HepG2 (cell line): Measurements from ENCODE around the gene NOSIP. TPM values are rescaled to one million over a fixed set of nuclear protein-coding genes. Genes with fewer than 3 reads are reported as not detected.

ENCODE experiments used
- ARID3A ChIP-seq: IDR thresholded peaks from 2 replicates; pipeline ENCODE4 v1.6.1; 2012; ENCODE audit warnings: low read depth, low read length, improper control_type of control experiment
- ARNTL ChIP-seq: sonication (generic); formaldehyde crosslinking; IDR thresholded peaks from 2 replicates; pipeline ENCODE4 v1.4.0; 2020; ENCODE audit warnings: mild to moderate bottlenecking, missing genetic modification reagents
- ATF1 ChIP-seq: IDR thresholded peaks from 2 replicates; pipeline ENCODE4 v1.6.1; 2016; ENCODE audit warnings: mild to moderate bottlenecking, control low read depth
- CHD2 ChIP-seq: IDR thresholded peaks from 2 replicates; pipeline ENCODE4 v1.6.1; 2011; ENCODE audit warnings: low read depth, low read length, improper control_type of control experiment
- HOMEZ ChIP-seq: IDR thresholded peaks from 2 replicates; pipeline ENCODE4 v1.6.1; 2016; ENCODE audit warnings: low read depth
- ISX ChIP-seq: sonication (generic); formaldehyde crosslinking; conservative IDR thresholded peaks from 2 replicates; pipeline ENCODE4 v1.5.0; 2020; ENCODE audit warnings: missing genetic modification reagents
- KMT2B ChIP-seq: IDR thresholded peaks from 2 replicates; pipeline ENCODE4 v1.6.1; 2016; ENCODE audit warnings: missing genetic modification reagents, missing compliant biosample characterization
- LCORL ChIP-seq, 2 experiments: fragments of 450-650 bp in 1 of 2; sonication (generic) in 1 of 2; formaldehyde crosslinking in 1 of 2; IDR thresholded peaks; 2 replicates each; pipeline versions ENCODE4 v1.5.0 to v1.6.1; 2017 to 2020; ENCODE audit warnings: antibody characterized with exemption in 1 of 2, missing genetic modification reagents in 1 of 2
- MXI1 ChIP-seq: IDR thresholded peaks from 3 replicates; pipeline ENCODE4 v1.6.1; 2012; ENCODE audit warnings: low read depth, low read length, inconsistent platforms, borderline replicate concordance
- RAD51 ChIP-seq: fragments of 450-650 bp; IDR thresholded peaks from 2 replicates; pipeline ENCODE4 v1.6.1; 2016; ENCODE audit warnings: borderline replicate concordance
- REST ChIP-seq, 2 experiments: IDR thresholded peaks; 2 replicates each; pipeline ENCODE4 v1.6.1; 2011 to 2012; ENCODE audit warnings: low read length in 2 of 2, borderline replicate concordance in 1 of 2, low read depth in 1 of 2, mild to moderate bottlenecking in 1 of 2, moderate library complexity in 1 of 2
- SCMH1 ChIP-seq: sonication (generic); formaldehyde crosslinking; IDR thresholded peaks from 2 replicates; pipeline ENCODE4 v1.9.0; 2021; ENCODE audit warnings: missing genetic modification reagents, mild to moderate bottlenecking, borderline replicate concordance
- SP1 ChIP-seq, 2 experiments: fragments of 450-650 bp in 1 of 2; sonication (generic) in 1 of 2; formaldehyde crosslinking in 1 of 2; IDR thresholded peaks; 2 replicates each; pipeline versions ENCODE4 v1.4.0 to v1.6.1; 2016 to 2020; ENCODE audit warnings: missing genetic modification reagents in 1 of 2
- TFDP2 ChIP-seq: sonication (generic); formaldehyde crosslinking; IDR thresholded peaks from 2 replicates; pipeline ENCODE4 v1.4.0; 2020; ENCODE audit warnings: missing genetic modification reagents
- THAP11 ChIP-seq: IDR thresholded peaks from 2 replicates; pipeline ENCODE4 v1.6.1; 2016; ENCODE audit warnings: missing biosample characterization, missing genetic modification reagents
- THRA ChIP-seq: sonication (generic); formaldehyde crosslinking; IDR thresholded peaks from 2 replicates; pipeline ENCODE4 v1.4.0; 2020; ENCODE audit warnings: missing genetic modification reagents, borderline replicate concordance
- ZBTB8A ChIP-seq: sonication (generic); formaldehyde crosslinking; IDR thresholded peaks from 2 replicates; pipeline ENCODE4 v1.4.0; 2020; ENCODE audit warnings: mild to moderate bottlenecking, low read depth, missing genetic modification reagents, borderline replicate concordance
- ZNF264 ChIP-seq: sonication (generic); formaldehyde crosslinking; IDR thresholded peaks from 2 replicates; pipeline ENCODE4 v1.4.0; 2020; ENCODE audit warnings: missing genetic modification reagents
- ZNF788 ChIP-seq: sonication (generic); formaldehyde crosslinking; IDR thresholded peaks from 2 replicates; pipeline ENCODE4 v1.5.0; 2020; ENCODE audit warnings: mild to moderate bottlenecking, missing genetic modification reagents, borderline replicate concordance
- polyA plus RNA-seq, 8 experiments: library from polyadenylated mRNA; depleted of rRNA in 3 of 8; stranded (reverse) in 7 of 8; unstranded in 1 of 8; fragments of >200 nt; fragmentation: Illumina TruSeq in 4 of 8; extraction: Trizol in 4 of 8; gene quantifications; 2 replicates each; pipeline versions ENCODE4 v1.2.1 to v1.2.3, GENCODE V29; 2011 to 2016; ENCODE audit warnings: low read depth in 4 of 8, missing spikeins in 1 of 8, mixed read lengths in 1 of 8; ENCODE audit not compliant: insufficient read depth in 1 of 8
- total RNA-seq, 5 experiments: library from RNA; depleted of rRNA; stranded (reverse); fragments of >200 nt; fragmentation: Illumina TruSeq; extraction: Trizol; gene quantifications; 2 replicates each; pipeline ENCODE4 v1.2.3, GENCODE V29; 2016; ENCODE audit warnings: low read depth in 1 of 5

Gene NOSIP
- total and polyA plus RNA-seq, 2 of the 13 experiments (the other 11 are each of a cell fraction or from before 2014, with no cell fraction given): 54.3 to 78.0 TPM

GRCh38 chr19:49512970-49513745, 67.2 kb downstream of the NOSIP start (continued):
- TF ChIP-seq HOMEZ: no peak
- TF ChIP-seq ARNTL: peak; percentile 16; the same call in 1 of the 2 replicates
- no peak for TF ChIP-seq ISX (CRISPR knock-in tag)
- TF ChIP-seq MXI1: peak; percentile 31; the same call in 1 of the 3 replicates
- TF ChIP-seq CHD2: no peak
- TF ChIP-seq ARID3A: peak; percentile 80
- no peak for TF ChIP-seq ZBTB8A (CRISPR knock-in tag)
- 0 out of 2 replicates have a peak, but pooled peaks have one; percentile 31 for TF ChIP-seq KMT2B (CRISPR knock-in tag)
- TF ChIP-seq SP1 (IDR thresholded peaks at IDR 0.05): no peak
- TF ChIP-seq SP1 (CRISPR knock-in tag; IDR thresholded peaks at IDR 0.05): peak; percentile 66
- TF ChIP-seq REST (IDR thresholded peaks at IDR 0.05; ENCODE audit: borderline replicate concordance in 1 of 2, low read depth in 1 of 2, low read length in 2 of 2): no peak
- TF ChIP-seq LCORL (IDR thresholded peaks at IDR 0.05): no peak
- TF ChIP-seq LCORL (CRISPR knock-in tag; IDR thresholded peaks at IDR 0.05): peak; percentile 63; the same call in 1 of the 2 replicates
- no peak for TF ChIP-seq SCMH1 (CRISPR knock-in tag)
- TF ChIP-seq ZNF264 (CRISPR knock-in tag): no peak
- no peak for TF ChIP-seq RAD51
- TF ChIP-seq ZNF788 (CRISPR knock-in tag): no peak
- no peak for TF ChIP-seq ATF1
- peak; percentile 55 for TF ChIP-seq THAP11 (CRISPR knock-in tag)
- TF ChIP-seq THRA: peak; percentile 51
- TF ChIP-seq TFDP2 (CRISPR knock-in tag): no peak
